Measurements from ENCODE around the gene CCDC183.
A peak's percentile ranks its signal among the peaks of the same experiment; 100 is the strongest.
"Not testable (repeated sequence)": the region's sequence is repeated elsewhere in the genome, so short reads cannot be mapped to it uniquely, and the experiment has no call there.

The CCDC183 gene

DNA sequence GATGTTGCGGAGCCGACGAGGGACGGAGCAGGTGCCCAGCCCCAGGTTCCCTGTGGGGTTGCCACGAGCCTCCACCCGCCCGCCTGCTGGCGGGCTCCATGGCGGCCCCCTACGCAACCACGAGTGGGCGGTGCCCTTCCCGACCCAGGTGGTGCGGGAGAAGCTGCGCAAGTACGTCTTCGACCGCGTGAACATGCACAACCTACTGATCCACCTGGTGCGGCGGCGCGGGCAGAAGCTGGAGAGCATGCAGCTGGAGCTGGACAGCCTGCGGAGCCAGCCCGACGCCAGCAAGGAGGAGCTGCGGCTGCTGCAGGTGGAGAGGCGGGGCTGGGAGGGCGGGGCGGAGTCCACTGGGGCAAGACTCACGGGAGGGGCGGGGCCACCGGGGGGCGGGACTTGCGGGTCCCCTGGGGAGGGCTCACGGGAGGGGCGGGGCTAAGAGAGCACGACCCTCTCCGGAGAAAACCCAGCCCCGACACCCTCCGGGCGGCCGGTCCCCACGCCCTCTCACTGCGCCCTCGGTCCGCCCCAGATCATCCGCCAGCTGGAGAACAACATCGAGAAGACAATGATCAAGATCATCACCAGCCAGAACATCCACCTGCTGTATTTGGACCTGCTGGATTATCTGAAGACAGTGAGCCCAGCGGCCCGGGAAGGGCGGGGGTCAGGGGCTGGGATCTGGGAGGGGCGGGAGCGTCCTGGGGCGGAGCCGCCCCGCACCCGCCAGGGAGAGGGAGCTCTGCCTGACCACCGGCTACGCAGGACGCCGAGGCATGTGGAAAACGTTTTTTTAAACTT lies 3.9 kb downstream of the CCDC183 start:
- Histone ChIP-seq H3K4me1 (ENCODE audit: insufficient read depth, insufficient read length) (peaks cover 20% of the 10 kb centered on the region), H3K9ac (ENCODE audit: insufficient read length, low read depth) (peak overlapping the region; percentile 76), H3K4me3 (ENCODE audit: insufficient read length, low read depth) (peak overlapping the region; percentile 48), H3K27me3 (ENCODE audit: insufficient read depth, insufficient read length) (peaks cover 21% of the 10 kb centered on the region), H3K36me3 (ENCODE audit: insufficient read depth, insufficient read length, low read length) (peaks cover 17% of the 10 kb centered on the region), H3K9me3 (ENCODE audit: insufficient read depth, low read length) (no peaks in the 10 kb centered on the region)
- TF ChIP-seq YY1 (IDR thresholded peaks at IDR 0.05; ENCODE audit: insufficient read depth, insufficient read length) (no peak), SUZ12 (IDR thresholded peaks at IDR 0.05; ENCODE audit: extremely low read depth, insufficient read depth, insufficient read length) (no peak), ZNF274 (IDR thresholded peaks at IDR 0.05; ENCODE audit: low read depth, low read length) (no peak)
- peak; percentile 88 for DNase-seq (ENCODE audit: low read depth, low spot score)

DNA sequence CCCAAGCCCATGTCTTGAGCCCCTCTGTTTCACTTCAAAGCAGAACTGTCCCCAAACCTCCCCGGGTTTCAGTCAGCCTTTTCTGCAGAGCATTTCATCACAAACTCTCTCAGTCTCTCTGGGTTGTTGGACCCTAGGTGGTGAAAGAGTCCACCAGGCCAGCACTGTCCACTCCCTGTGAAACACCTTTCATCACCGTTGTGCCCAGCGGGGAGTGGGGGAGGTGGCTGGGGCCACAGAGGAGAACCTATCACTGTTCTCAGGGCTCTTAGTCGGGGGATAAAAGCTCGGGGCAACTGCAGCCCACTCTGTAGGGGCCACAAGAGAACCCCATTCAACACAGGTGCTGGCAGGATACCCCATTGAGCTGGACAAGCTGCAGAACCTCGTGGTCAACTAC lies 6.2 kb downstream of the CCDC183 start:
- H3K9me3 ChIP-seq (ENCODE audit: insufficient read depth, low read length): no peaks in the 10 kb centered on the region
- TF ChIP-seq YY1 (IDR thresholded peaks at IDR 0.05; ENCODE audit: insufficient read depth, insufficient read length) (no peak), SUZ12 (IDR thresholded peaks at IDR 0.05; ENCODE audit: extremely low read depth, insufficient read depth, insufficient read length) (no peak), ZNF274 (IDR thresholded peaks at IDR 0.05; ENCODE audit: low read depth, low read length) (no peak)
- H3K27me3 ChIP-seq (ENCODE audit: insufficient read depth, insufficient read length): peaks cover 21% of the 10 kb centered on the region
- DNase-seq (ENCODE audit: low read depth, low spot score): no peak
- no peak overlapping the region for H3K4me3 ChIP-seq (ENCODE audit: insufficient read length, low read depth)
- H3K9ac ChIP-seq (ENCODE audit: insufficient read length, low read depth): no peak overlapping the region
- peaks cover 35% of the 10 kb centered on the region for H3K36me3 ChIP-seq (ENCODE audit: insufficient read depth, insufficient read length, low read length)
- peaks cover 18% of the 10 kb centered on the region for H3K4me1 ChIP-seq (ENCODE audit: insufficient read depth, insufficient read length)

DNA sequence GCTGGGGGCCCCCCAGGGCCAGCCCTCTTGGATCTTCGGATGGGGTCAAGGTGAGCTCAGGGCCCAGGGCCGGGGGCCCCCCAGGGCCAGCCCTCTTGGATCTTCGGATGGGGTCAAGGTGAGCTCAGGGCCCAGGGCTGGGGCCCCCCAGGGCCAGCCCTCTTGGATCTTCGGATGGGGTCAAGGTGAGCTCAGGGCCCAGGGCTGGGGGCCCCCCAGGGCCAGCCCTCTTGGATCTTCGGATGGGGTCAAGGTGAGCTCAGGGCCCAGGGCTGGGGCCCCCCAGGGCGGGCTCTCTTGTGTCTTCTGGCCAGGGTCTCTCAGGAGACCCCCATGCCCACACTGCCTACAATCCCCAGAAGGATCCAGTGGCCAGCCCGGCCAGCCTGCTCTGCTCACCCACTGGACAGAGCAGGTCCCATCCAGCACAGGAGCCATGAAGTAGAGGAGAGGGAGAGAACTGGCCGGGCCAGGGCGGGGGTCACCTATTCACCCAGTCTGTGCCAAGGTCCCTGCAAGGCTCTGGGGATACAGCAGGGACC lies 6.9 kb downstream of the CCDC183 start:
- not testable (repeated sequence) for DNase-seq (ENCODE audit: low read depth, low spot score); H3K9me3 ChIP-seq (ENCODE audit: insufficient read depth, low read length); H3K4me3 ChIP-seq (ENCODE audit: insufficient read length, low read depth); H3K9ac ChIP-seq (ENCODE audit: insufficient read length, low read depth)
- Histone ChIP-seq H3K36me3 (ENCODE audit: insufficient read depth, insufficient read length, low read length) (peaks cover 35% of the 10 kb centered on the region), H3K4me1 (ENCODE audit: insufficient read depth, insufficient read length) (peaks cover 18% of the 10 kb centered on the region), H3K27me3 (ENCODE audit: insufficient read depth, insufficient read length) (peaks cover 21% of the 10 kb centered on the region)

DNA sequence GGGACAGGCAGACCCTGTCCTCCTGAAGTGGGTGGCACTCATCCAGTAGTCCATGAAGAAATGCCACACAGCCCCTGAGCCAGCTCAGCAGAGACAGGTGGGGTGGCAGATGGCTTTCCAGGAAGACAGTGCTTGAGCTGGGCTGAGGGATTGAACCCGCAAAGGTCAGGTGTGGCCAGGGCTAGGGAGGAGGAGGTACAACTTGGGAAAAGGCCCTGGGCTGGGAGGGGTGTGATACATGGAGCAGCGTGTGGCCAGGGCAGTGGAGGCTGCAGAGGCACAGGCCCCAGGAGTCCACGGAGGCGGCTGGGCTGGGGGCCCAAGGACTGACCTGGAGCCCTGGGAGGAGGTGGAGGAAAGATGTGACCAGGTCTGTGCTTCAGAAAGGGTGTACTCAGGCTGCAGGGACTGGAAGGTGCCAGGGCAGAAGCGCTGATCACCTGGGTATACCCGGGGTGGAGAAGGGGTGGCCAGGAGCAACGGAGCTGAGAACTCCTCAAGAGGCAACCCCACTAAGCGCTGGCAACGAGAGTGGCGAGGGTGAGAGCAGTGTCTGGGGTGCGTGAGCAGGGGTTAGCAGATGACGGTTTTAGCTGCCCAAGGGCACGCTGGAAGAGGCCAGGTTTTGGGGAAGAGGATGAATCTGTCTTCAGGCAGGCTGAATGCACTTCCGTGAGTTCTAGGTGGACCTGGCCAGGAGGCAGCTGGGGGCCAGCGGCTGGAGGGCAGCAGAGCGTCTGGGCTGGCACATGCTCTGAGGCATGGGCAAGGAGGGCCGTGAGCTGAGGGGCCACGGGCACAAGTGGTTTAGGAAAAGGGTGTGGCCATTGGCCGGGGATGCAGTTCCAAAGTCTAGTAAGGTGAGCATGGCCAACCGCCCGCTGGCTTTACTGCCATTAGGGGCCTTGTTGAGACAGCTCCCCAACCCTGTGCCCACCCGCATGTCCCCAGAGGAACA lies 7.7 kb downstream of the CCDC183 start:
- Histone ChIP-seq H3K36me3 (ENCODE audit: insufficient read depth, insufficient read length, low read length) (peaks cover 35% of the 10 kb centered on the region), H3K9me3 (ENCODE audit: insufficient read depth, low read length) (no peaks in the 10 kb centered on the region), H3K27me3 (ENCODE audit: insufficient read depth, insufficient read length) (peaks cover 16% of the 10 kb centered on the region), H3K4me3 (ENCODE audit: insufficient read length, low read depth) (no peak overlapping the region), H3K9ac (ENCODE audit: insufficient read length, low read depth) (no peak overlapping the region), H3K4me1 (ENCODE audit: insufficient read depth, insufficient read length) (peaks cover 14% of the 10 kb centered on the region)
- no peak for DNase-seq (ENCODE audit: low read depth, low spot score)
- TF ChIP-seq SUZ12 (IDR thresholded peaks at IDR 0.05; ENCODE audit: extremely low read depth, insufficient read depth, insufficient read length) (no peak), ZNF274 (IDR thresholded peaks at IDR 0.05; ENCODE audit: low read depth, low read length) (no peak), YY1 (IDR thresholded peaks at IDR 0.05; ENCODE audit: insufficient read depth, insufficient read length) (no peak)

DNA sequence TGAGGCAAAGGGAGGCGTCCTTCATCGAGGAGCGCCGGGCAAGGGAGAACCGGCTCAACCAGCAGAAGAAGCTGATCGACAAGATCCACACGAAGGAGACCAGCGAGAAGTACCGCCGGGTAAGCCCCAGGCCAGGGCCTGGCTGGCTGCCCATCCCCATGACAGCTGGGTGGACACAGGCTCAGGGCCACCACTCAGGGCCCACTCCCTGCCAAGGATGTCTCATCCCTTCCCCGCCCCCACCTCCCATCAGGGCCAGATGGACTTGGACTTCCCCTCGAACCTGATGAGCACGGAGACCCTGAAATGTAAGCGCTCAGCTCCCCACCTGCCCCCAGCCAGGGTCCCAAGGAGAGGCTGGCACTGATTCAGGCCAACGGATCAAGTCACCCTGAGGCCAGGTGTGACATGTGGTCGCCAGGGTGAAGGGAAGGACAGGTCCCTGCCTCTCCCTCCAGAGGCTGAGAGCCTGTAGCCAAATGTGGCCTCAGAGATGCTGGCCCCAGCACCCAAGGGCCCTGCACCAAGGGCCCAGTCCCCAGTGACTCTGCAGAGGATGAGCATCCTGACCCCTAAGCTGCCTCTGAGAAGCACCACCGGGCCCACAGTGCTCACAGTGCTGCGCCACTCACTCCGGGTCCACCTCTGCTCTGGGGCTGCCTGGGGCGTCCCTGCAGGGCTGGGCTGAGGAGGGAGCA lies 8.5 kb downstream of the CCDC183 start:
- no peak for TF ChIP-seq YY1 (IDR thresholded peaks at IDR 0.05; ENCODE audit: insufficient read depth, insufficient read length)
- TF ChIP-seq SUZ12 (IDR thresholded peaks at IDR 0.05; ENCODE audit: extremely low read depth, insufficient read depth, insufficient read length): no peak
- no peak for TF ChIP-seq ZNF274 (IDR thresholded peaks at IDR 0.05; ENCODE audit: low read depth, low read length)
- Histone ChIP-seq H3K9me3 (ENCODE audit: insufficient read depth, low read length) (no peaks in the 10 kb centered on the region), H3K36me3 (ENCODE audit: insufficient read depth, insufficient read length, low read length) (peaks cover 43% of the 10 kb centered on the region), H3K4me1 (ENCODE audit: insufficient read depth, insufficient read length) (peaks cover 6% of the 10 kb centered on the region), H3K27me3 (ENCODE audit: insufficient read depth, insufficient read length) (peaks cover 7% of the 10 kb centered on the region), H3K9ac (ENCODE audit: insufficient read length, low read depth) (peak overlapping the region; percentile 16), H3K4me3 (ENCODE audit: insufficient read length, low read depth) (no peak overlapping the region)
- DNase-seq (ENCODE audit: low read depth, low spot score): no peak

DNA sequence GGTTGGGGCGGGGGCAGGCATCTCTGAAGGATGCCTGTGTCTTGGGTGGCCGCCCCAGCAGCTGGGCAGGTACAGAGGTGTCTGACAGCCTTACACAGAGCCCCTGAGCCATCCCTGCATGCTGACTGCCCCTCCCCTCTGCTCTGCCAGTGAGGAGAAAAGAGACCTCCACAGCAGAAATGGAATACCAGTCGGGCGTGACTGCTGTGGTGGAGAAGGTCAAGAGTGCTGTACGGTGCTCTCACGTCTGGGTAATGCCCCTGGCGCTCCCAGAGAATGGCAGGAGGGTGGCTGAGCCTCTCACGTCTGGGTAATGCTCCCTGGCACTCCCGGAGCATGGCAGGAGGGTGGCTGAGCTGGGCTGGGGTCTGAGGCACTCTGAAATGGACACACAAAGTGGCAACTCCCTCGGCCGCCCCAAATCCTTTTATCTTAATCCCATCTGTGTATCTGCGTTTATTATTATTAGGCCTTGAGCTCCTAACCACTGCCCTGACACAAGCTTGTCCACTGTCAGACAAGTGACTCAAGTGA lies 9.1 kb downstream of the CCDC183 start:
- H3K4me3 ChIP-seq (ENCODE audit: insufficient read length, low read depth): no peak overlapping the region
- DNase-seq (ENCODE audit: low read depth, low spot score): no peak
- TF ChIP-seq ZNF274 (IDR thresholded peaks at IDR 0.05; ENCODE audit: low read depth, low read length) (no peak), YY1 (IDR thresholded peaks at IDR 0.05; ENCODE audit: insufficient read depth, insufficient read length) (no peak), SUZ12 (IDR thresholded peaks at IDR 0.05; ENCODE audit: extremely low read depth, insufficient read depth, insufficient read length) (no peak)
- peaks cover 6% of the 10 kb centered on the region for H3K4me1 ChIP-seq (ENCODE audit: insufficient read depth, insufficient read length)
- no peaks in the 10 kb centered on the region for H3K9me3 ChIP-seq (ENCODE audit: insufficient read depth, low read length)
- peaks cover 50% of the 10 kb centered on the region for H3K36me3 ChIP-seq (ENCODE audit: insufficient read depth, insufficient read length, low read length)
- H3K9ac ChIP-seq (ENCODE audit: insufficient read length, low read depth): peak overlapping the region; percentile 16
- H3K27me3 ChIP-seq (ENCODE audit: insufficient read depth, insufficient read length): peaks cover 5% of the 10 kb centered on the region
